DMS53 treated with DMSO at 0.1 percent for 48 hours (cell line): Measurements from ENCODE around the gene NEU2.

Experiments used
- DNase-seq: peaks from one replicate; lab custom pipeline; 2025; ENCODE audit not compliant: unreplicated experiment; lab: John Stamatoyannopoulos, UW

Gene NEU2

DNA sequence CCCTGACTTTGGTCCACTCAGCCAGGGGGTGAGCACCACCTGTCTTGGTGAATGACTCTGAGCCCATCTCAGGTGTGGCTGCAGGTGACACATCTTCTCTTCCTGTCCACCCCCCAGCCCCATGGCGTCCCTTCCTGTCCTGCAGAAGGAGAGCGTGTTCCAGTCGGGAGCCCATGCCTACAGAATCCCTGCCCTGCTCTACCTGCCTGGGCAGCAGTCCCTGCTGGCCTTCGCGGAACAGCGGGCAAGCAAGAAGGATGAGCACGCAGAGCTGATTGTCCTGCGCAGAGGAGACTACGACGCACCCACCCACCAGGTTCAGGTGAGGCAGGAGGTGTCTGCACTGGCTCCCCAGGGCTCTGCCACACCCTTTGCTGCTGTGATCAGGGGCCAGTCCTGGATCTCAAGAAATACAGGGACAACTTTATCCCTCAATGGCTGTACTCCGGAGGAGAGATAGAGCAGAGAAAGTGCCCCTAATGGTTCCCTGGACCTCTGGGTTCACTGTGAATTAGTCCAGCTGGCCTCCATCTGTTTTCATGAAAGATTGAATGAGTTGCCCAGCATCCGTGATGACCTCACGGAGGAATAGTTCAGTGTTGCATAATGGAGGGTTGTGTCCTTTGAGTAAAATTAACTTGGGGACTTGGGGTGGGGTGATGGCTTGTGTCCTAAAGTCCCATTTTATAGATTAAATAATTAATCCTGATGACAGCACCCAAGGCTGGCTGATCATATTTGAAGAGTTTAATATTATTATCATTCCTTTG is at the start of gene NEU2:
TSS of gene NEU2 (plus strand) at position 122 of the 770 bp plus-strand sequence. CDS start at position 122, 0 bp downstream.
- no peak for DNase-seq

DNA sequence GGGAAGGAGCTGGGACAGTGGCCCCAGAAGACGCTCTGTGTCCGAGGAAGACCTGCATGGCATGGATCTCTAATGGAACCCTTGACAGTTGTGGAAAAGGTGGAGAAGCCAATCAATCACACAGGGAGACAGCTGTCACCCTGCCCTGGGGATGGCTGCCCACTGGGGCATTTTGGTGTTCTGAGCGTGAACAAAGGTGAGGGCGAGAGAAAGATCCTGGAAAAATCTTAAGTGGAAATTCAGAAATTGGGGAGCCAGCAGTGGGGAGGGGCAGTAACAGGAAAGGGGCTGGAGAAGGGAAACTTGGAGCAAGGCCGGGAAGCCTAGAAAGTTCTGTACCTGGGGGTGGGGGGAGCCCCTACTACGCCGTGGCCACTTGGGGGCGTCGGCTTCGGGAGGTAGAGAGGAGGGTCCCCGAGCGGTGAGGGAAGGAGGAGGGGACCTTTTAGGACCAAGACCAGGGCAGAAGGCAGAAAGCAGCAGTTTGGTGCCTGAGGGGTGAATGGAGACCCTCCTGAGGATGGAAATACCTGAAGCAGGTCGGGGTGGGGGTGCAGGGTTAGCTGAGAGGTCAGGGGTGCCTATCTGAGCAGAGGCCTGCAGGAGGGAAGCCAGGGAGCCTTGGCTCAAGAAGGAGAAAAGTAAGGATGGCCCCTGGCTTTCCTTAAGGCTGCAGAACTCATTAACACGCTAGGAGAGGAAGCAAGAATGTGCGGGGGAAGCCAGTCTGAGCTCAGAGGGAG is 49.4 kb upstream of the NEU2 start:
- no peak for DNase-seq

DNA sequence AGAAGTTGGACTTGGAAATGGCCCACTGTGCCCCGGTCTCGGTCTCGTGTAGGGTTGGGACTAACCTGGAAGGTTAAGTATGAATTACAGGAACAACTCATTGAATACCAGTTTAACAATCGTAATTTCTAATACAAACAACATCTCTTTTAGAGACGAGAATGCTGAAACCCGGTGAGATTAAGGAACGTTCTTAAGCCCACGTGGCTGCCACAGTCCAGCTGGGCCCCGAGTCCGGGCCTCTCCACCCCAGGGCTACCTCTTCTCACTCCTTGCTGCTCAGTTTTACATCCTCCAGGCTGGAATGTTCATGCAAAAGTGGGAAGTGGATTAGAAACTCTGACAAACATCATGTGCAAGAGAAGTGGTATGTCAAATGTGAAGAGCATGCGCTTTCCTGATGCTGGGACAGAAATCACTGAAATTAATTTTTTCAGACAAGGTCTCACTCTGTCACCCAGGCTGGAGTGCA is 48.8 kb upstream of the NEU2 start:
- no peak for DNase-seq

DNA sequence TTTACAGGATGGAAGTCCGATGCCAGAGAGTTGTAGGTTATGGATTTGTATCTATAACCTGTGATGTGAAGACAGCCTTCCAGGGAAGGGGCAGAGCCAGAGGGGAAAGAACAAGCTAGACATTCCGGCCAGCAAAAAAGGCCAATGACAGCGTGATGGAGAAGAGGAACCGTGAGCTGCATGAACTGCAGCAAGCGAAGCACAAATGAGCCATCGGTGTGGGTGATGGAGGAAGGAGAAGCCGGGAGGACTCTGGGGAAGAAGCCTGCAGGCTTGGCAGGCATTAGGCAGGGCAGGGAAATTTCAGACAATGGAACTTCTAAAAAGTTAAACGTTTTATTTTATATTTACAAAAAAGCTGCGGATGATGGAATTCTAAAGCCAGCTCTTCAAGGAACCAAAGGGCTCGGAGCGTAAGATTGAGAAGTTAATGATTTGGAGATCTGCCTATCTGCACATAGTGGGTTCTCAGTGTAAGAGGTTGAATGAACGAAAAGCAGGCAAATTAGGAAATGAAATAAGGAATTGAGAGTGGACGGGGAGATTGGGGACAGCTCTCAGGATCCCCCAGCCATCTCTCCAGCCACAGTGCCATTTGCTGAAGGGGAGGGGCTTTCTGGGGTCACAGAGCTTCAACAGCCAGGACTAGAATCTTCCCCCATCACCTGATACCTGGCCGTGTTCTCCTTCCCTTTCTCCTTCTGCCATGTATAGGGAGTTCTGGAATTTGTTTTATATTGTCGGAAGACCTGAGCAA is 47.8 kb upstream of the NEU2 start:
- no peak for DNase-seq

DNA sequence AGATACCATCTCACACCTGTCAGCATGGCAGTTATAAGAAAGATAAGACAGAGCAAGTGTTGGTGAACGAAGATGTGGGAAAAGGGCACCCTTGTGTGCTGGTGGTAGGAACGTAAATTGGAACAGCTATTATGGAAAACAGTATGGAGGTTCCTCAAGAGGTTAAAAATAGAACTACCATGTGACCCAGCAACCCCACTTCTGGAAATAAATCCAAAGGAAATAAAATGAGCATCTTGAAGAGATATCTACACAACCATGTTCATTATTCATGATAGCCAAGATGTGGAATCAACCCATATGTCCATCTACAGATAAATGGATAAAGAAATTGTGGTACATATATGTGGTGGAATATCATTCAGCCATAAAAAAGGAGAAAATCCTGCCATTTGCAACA is 46.3 kb upstream of the NEU2 start:
- no peak for DNase-seq

DNA sequence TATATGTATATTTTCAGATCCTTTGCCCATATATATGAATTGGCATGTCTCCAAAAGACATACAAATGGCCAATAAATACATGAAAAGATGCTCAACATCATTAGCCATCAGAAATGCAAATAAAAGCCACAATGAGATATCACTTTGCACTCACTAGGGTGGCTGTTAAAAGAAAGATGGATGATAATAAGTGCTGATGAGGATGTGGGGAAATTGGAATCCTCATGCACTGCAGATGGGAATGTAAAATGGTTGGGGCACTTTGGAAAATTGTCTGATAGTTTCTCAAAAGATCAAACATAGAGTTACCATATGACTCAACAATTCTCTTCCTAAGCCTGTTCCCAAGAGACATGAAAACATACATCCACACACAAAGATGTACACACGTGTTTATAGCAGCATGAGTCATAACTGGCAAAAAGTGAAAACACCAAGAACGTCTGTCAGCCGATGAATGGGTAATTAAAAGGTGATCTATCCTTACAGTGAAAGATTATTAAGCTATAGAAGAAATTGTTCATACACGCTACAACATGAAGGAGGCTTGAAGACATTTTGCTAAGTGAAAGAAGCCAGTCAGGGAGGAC is 39.1 kb upstream of the NEU2 start:
- DNase-seq, result no peak

DNA sequence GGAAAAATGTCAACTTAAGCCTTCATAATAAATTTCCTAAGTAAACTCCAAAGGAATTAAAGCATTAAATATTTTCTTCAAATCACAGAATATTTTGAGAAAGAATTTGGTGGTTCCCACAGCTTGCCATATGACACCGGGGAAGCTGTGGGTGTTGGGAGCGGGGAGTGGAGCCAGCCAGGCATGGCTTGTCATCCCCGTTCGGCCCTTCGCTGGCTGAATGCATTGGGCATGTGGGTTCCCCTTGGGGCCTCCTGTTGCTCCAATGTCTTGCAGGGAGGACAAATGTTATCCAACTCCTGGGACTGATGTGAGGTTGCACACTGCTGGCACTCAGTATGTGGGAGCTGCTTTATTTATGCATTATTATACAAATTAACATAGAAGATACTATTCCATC is 38.0 kb upstream of the NEU2 start:
- no peak for DNase-seq

DNA sequence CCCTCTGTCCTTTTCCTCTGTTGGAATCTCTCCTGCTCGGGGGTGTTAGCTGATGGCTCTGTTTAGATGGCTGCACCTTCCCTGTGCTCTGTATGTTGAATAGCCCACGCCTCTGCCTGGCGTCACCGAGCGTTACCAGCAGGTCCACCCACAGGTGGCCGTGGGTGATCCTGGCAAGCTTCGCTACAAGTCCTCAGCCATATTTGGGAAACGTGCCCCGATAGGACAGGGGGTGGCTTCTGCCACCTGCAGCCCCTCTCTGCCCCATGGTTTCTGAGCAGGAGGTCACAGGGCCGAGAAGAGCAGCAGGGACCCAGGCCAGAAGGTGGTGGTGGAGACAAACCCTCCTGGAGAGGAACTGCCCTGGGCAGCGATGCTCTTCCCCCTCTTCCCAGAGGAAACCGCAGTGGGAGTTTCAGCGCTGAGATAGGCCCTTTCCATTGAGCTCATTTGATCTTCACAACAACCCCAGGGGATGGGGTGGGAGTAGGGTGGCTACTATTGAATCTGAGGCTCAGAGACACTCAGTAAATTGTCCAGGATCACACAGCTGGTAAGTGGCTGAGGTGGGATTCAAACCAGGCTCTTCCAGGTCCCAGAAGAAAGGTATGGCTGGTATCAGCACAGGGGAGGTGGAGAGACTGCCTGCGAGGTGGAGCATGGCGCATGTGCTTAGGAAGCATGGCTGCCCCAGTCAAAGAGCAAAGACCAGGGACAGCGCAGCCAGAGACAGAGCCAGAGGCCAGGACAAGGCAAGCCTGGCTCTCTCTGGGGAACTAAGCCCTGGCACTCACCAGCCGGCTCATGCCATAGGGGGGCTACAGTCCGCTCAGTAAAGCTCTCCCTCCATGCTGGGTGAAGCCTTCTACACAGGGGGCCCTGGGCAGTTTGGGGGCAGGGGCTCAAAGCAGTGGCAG is 34.5 kb upstream of the NEU2 start:
- no peak for DNase-seq

DNA sequence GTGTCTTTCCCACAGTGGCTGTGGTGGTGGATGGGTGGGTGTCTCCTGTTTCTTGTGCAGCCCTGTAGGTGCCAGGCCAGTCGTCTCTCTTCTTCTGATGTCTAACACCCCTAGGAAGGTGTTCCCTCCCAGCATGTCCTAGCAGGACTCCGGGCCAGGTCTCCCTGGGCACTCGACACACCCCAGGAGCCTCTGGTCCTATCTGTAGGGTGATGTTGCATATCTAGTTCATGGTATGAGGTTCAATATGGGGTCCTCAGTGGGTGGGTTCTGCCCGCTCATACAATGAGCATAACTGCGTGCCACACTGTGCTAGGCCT is 33.8 kb upstream of the NEU2 start:
- no peak for DNase-seq

DNA sequence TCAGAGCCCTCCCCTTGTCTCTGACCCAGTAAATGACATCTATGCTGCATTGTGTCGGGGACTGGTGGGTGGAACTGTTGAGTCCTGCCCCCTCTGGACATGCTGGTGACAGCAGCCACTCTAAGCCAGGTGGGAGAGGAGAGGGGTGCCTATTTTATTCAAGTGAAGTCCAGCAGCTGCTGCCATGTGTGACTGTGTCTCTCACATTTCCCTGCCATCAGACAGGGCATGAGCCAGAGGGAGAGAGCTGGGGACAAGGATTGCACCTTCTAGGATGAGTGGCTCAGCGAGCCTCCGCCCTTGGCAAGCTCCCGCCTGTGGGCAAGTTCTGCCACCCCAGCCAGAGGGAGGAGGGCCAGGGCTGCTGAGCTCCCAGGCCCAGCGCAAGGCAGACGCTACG is 33.1 kb upstream of the NEU2 start:
- DNase-seq, result no peak

DNA sequence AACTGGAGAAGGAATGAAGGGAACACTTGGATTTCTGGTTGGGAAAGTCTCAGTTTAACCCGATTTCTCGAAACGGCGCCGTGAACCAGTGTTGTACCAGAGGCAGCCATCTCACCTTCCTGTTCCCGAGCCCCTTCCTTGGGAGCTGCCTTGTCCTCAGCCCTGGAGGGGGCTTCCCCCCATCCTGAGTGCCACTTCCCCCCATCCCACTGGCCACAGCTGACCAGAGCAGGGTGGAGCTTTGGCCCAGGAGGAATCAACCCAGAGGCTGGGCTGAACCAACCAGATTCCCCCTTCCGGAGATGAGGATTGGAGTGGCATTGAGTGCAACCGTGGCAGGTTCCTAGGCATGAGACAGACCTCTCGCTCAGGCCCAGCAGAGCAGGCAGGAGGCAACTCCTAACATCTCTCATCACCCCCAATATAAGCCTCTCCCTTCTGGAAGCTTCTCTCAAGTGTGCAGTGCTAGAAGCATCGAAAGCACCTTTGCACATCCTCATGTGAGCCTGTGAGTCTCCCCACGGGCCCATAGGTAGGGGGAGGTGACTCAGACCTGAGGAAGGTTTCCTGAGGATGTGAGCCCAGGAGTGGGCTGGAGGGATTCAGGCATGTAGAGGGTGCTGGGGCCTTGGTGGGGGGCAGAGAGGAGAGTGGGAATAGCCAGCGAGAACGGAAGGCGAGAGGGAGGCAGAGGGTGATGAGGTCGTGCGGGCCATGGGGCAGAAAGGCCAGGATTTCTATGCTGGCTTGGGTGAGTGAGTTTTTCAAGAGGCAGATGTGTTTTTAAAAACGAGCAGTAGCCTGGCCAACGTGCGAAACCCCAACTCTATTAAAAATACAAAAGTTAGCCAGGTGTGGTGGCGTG is 31.4 kb upstream of the NEU2 start:
- no peak for DNase-seq

DNA sequence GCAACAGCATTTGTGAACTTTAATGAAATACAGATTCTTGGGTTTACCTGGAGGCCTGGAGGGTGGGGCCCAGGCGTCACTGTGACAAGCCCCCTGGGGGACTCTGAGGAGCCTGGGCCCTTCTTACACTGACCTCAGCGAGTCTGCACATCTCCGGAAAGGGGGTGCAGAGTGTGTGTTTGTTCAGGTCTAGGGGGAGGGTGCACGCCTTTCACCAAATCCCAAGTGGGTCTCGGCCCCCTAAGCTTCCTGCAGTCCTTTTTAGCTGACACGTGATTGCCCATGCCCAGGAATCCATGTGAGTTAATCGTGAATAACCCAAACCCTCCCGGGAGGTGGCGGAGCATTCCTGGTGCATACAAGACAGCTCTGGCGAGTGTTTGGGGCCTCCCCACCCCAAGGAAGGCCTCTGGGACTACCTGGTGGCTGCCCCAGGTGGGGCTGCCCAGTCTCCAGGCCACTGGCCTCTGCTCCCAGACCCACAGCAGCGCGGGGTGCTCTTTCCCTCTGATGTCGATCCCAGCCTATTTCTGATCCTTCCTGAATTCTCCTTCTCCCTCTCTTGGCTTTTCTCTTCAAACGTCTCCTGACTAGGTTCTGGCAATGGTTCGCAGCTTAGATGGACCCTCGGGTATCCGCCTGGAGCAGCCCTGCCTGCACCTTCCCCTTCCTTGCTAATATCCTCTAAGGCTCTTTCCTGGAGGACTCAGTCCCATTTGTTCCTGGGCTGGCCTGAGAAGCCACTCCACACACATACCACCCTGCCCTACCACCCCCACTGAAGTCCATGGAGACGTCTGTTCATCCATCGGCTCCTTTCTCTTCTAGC is 29.4 kb upstream of the NEU2 start:
- no peak for DNase-seq

DNA sequence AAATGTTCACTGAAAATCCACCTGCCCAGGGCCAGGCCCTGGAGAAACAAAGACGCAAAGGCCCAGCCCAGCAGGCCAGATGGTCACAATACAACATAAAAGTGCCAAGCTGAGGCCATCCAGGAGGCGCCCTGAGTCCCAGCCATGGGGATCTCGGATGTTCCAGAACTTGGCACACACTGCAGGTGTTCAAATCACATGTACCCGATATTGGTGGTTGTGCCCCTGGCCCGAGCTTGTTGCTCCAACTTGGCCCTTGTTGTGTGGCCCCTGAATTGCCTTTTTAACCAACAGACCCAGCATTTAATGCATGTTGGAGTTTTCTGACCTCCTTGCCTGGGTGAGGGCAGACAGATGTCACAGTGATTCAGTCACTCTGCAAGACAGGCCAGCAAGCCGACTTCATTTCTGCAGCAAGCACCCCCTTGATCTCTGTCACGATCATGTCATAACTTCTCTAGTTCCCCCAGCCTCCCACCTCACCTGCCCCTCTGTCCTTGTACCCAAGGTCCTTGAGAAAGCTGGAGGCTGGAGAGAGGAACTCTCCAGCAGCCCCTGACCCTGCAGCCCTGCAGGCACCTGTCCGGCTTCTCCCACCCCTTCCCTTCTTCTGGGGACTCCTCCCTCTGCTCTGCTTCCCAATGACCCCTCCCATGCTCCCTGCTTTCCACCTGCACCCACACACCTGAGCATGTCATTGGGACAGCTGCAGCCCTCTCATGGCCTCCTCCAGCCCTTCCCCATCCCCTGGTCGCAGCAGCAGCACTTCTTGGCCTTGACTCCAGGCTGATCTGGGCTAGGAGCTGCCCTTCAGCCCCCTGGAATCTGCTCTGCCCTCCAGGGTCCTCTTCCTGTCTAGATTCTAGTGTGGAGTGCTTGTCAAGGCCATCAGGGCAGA is 28.6 kb upstream of the NEU2 start:
- no peak for DNase-seq

DNA sequence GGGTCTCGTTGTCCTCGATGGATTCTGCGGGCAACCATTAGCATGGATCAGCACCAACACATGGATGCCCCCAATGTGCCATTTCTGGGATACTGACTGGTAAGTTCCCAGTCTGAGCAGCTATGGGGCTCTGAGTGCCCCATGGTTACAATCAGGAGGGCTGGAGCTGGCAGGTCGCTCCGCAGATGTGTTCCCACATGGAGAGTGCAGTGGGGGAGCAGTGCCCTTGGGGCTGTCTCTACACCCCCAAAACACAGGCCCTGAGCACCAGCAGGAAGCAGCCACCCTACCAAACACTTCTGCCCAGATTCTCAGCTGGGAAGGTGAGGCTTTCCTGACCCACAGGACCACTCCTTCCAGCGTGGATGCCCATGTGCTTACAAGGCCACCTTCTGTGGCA is 27.4 kb upstream of the NEU2 start:
- DNase-seq, result no peak

DNA sequence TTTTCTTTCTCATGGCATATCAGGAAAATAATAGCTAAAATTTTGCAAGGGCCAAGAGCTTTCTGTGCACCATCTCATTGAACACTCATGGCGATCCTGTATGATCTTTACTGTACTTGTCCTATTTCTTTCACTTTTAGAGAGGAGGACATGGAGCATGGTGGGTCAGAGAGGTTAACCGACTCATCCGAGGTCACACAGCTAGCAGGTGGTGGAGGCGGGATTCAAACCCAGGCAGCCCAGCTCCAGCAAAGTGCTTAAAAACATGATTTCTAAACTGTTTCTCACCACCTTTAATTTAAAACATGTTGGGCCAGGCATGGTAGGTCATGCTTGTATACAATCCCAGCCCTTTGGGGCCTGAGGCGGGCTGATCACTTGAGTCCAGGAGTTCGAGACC is 25.8 kb upstream of the NEU2 start:
- DNase-seq, result no peak

DNA sequence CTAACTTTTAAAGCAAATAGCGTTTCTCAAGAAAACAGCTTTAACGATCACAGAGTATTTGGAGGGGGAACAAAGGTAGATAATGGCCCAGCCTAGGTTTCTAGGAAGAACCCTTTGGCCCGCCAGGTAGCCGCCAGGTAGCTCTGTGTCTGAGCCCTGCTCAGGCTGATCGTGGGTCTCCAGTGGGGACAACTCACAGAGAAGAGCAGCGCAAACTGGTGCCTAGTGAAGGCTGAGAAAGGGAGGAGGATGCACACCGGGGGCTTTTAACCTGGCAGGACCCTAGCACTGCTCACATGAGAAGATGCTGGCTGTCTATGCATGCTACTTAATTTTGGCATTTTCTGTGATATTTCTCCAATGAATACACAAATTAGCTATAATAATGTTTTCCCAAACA is 25.2 kb upstream of the NEU2 start:
- DNase-seq, result no peak

DNA sequence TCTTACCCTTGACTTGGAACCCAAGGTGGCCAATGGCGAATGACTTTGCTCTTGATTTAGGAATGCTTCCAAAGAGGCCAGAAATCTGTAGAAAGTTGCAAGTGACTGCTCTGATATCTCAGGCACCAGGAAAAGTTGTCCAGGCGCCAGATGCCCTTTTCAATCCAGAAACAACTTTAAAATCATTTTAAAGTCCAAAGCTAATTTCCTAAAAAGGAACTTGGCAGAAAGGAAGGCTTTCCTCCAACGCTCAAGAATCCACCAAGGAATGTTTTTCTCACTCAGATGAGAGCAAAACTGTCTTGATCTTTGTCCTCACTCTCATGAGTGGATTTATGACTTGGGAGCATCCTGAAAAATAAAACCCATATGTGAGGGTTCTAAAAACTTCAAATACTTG is 24.7 kb upstream of the NEU2 start:
- DNase-seq, result no peak

DNA sequence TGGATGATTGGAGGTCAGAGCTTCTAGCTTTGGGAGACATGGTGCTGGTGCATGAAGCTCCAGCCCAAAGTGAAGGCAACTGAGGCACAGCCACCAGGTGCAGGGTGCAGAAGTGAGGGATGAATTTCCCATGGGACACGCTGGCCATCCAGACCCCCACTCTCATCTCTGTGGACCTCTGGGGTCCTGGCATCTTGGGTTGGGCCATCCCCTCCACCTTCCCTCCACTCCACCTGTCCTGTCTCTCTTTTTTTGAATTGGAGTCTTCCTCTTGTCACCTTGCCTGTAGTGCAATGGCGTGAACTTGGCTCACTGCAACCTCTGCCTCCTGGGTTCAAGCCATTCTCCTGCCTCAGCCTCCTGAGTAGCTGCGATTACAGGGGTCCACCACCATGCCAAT is 22.8 kb upstream of the NEU2 start:
- DNase-seq, result no peak
